Tibial nerve (tissue), 4 donors: ENCODE measurements around the gene ANKAR. TPM values are rescaled to one million over a fixed set of nuclear protein-coding genes. Genes with fewer than 3 reads are reported as not detected.
"Not testable (repeated sequence)": the region's sequence is repeated elsewhere in the genome, so short reads cannot be mapped to it uniquely, and the experiment has no call there.

Experiments
- DNase-seq, 2 donors: peaks; one replicate each; pipeline ENCODE4 v3.0.0-alpha.2; 2019; ENCODE audit warnings: low spot score in 2 of 2
- H3K27ac ChIP-seq, 4 donors: fragments of 200-600 bp; sonication (generic) in 3 of 4; one replicate each; pipeline ENCODE4 v1.5.1; 2017 to 2019; ENCODE audit warnings: mild to moderate bottlenecking in 1 of 4
- H3K27me3 ChIP-seq, 2 donors: fragments of 200-600 bp; sonication (generic) in 1 of 2; one replicate each; pipeline versions ENCODE4 v1.5.1 to v1.6.0; 2017 to 2019
- H3K36me3 ChIP-seq, 3 donors: fragments of 200-600 bp; sonication (generic); one replicate each; pipeline ENCODE4 v1.5.1; 2018 to 2019
- H3K4me1 ChIP-seq, 4 donors: fragments of 200-600 bp; sonication (generic) in 3 of 4; one replicate each; pipeline ENCODE4 v1.5.1; 2017 to 2019
- H3K4me3 ChIP-seq, 4 donors: fragments of 200-600 bp; sonication (generic) in 3 of 4; one replicate each; pipeline ENCODE4 v1.5.1; 2017 to 2019; ENCODE audit warnings: mild to moderate bottlenecking in 1 of 4, moderate library complexity in 1 of 4
- H3K9me3 ChIP-seq, 4 donors: fragments of 200-600 bp; sonication (generic) in 3 of 4; one replicate each; pipeline ENCODE4 v1.5.1; 2017 to 2019
- EP300 ChIP-seq, 2 donors: sonication (generic); formaldehyde crosslinking; IDR thresholded peaks; one replicate each; pipeline ENCODE4 v1.6.1; 2017; ENCODE audit warnings: antibody characterized with exemption in 2 of 2, mild to moderate bottlenecking in 1 of 2
- POLR2A ChIP-seq, 2 donors: fragments of 450-650 bp; IDR thresholded peaks; one replicate each; pipeline ENCODE4 v1.6.1; 2017; ENCODE audit warnings: antibody characterized with exemption in 2 of 2, mild to moderate bottlenecking in 2 of 2, moderate library complexity in 2 of 2
- WGBS, 2 donors: methylation state at CpG; one replicate each; pipeline ENCODE4 v1.1.5; 2018; 5-methylcytosine and 5-hydroxymethylcytosine counted together
- total RNA-seq, 4 donors: library from RNA; depleted of rRNA; stranded (reverse); fragments of >200 nt; gene quantifications; one replicate each; pipeline ENCODE4 v1.1.0, GENCODE V29; 2016
- TF ChIP-seq, protein P1 (sequence below), 5 experiments: fragments of 200-600 bp in 3 of 5; fragments of 450-650 bp in 2 of 5; sonication (generic) in 3 of 5; IDR thresholded peaks; one replicate each; pipeline ENCODE4 v1.5.1; 2016 to 2019; ENCODE audit warnings: antibody characterized with exemption in 5 of 5, mild to moderate bottlenecking in 3 of 5, moderate library complexity in 2 of 5

The ANKAR gene
- total RNA-seq, 4 donors from 2014 or later, result 14.9 to 38.8 (median 27.8) TPM

DNA sequence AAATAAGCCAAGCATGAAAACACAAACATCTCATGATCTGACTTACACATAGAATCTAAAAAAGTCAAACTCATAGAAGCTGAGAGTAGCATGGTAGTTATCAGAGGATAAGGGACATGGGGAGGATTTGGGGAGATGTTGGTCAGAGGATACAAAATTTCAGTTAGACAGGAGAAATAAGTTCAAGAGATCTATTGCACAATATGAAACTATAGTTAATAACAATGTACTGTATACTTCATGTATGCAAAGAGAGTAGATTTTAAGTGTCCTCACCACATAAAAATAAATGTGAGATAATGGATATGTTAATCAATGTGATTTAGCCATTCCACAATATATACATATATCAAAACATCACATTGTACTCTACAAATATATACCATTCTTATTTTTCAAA is 23.2 kb upstream of the ANKAR start:
- no peak for DNase-seq
- Histone ChIP-seq H3K27ac (no peak overlapping the region), H3K4me3 (no peak overlapping the region), H3K27me3 (no peaks in the 10 kb centered on the region), H3K9me3 (no peaks in the 10 kb centered on the region), H3K4me1 (no peaks in the 10 kb centered on the region), H3K36me3 (no peaks in the 10 kb centered on the region)
- TF ChIP-seq POLR2A (IDR thresholded peaks at IDR 0.05) (no peak), EP300 (IDR thresholded peaks at IDR 0.05) (no peak)
- TF ChIP-seq, protein P1, sequence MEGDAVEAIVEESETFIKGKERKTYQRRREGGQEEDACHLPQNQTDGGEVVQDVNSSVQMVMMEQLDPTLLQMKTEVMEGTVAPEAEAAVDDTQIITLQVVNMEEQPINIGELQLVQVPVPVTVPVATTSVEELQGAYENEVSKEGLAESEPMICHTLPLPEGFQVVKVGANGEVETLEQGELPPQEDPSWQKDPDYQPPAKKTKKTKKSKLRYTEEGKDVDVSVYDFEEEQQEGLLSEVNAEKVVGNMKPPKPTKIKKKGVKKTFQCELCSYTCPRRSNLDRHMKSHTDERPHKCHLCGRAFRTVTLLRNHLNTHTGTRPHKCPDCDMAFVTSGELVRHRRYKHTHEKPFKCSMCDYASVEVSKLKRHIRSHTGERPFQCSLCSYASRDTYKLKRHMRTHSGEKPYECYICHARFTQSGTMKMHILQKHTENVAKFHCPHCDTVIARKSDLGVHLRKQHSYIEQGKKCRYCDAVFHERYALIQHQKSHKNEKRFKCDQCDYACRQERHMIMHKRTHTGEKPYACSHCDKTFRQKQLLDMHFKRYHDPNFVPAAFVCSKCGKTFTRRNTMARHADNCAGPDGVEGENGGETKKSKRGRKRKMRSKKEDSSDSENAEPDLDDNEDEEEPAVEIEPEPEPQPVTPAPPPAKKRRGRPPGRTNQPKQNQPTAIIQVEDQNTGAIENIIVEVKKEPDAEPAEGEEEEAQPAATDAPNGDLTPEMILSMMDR (IDR thresholded peaks at IDR 0.05), result no peak

- not testable (repeated sequence) for H3K4me1 ChIP-seq, H3K27ac ChIP-seq, H3K27me3 ChIP-seq, DNase-seq, H3K4me3 ChIP-seq, H3K9me3 ChIP-seq, H3K36me3 ChIP-seq
- 96 to 99% methylated on average over 9 to 23 of the region's 29 CpGs for WGBS, 2 donors
Measured at GRCh38 chr2:189653464-189653863, 21.0 kb upstream of the ANKAR start.

- DNase-seq, result no peak
- no peak for TF ChIP-seq POLR2A (IDR thresholded peaks at IDR 0.05)
- no peak for TF ChIP-seq EP300 (IDR thresholded peaks at IDR 0.05)
- TF ChIP-seq, protein P1 (IDR thresholded peaks at IDR 0.05), result no peak
- Histone ChIP-seq H3K27ac (no peak overlapping the region), H3K4me3 (no peak overlapping the region), H3K27me3 (no peaks in the 10 kb centered on the region), H3K36me3 (no peaks in the 10 kb centered on the region), H3K4me1 (peaks cover 0 to 3% (median 0%) of the 10 kb centered on the region in 4 donors), H3K9me3 (no peaks in the 10 kb centered on the region)
- WGBS, 2 donors, result 45 to 52% methylated on average over 3 of the region's 3 CpGs
Measured at GRCh38 chr2:189654641-189655040, 19.8 kb upstream of the ANKAR start.

- Histone ChIP-seq H3K36me3 (no peaks in the 10 kb centered on the region), H3K27me3 (no peaks in the 10 kb centered on the region), H3K27ac (peak overlapping the region in 1 of 4 donors; percentile 21), H3K9me3 (no peaks in the 10 kb centered on the region), H3K4me3 (no peak overlapping the region), H3K4me1 (peaks cover 0 to 13% (median 7%) of the 10 kb centered on the region in 4 donors)
- DNase-seq, result no peak
- WGBS, 2 donors, result 61 to 69% methylated on average over 5 of the region's 5 CpGs
- TF ChIP-seq EP300 (IDR thresholded peaks at IDR 0.05) (no peak), POLR2A (IDR thresholded peaks at IDR 0.05) (no peak)
- TF ChIP-seq, protein P1 (IDR thresholded peaks at IDR 0.05), result no peak
Measured at GRCh38 chr2:189657867-189658266, 16.6 kb upstream of the ANKAR start.

GRCh38 chr2:189658306-189659212 is 15.9 kb upstream of the ANKAR start:
- TF ChIP-seq, protein P1 (IDR thresholded peaks at IDR 0.05), result no peak
- TF ChIP-seq POLR2A (IDR thresholded peaks at IDR 0.05) (no peak), EP300 (IDR thresholded peaks at IDR 0.05) (no peak)
- WGBS, 2 donors, result 66 to 73% methylated on average over 7 of the region's 7 CpGs
- Histone ChIP-seq H3K27me3 (no peaks in the 10 kb centered on the region), H3K36me3 (no peaks in the 10 kb centered on the region), H3K9me3 (no peaks in the 10 kb centered on the region), H3K4me1 (peaks cover 0 to 20% (median 11%) of the 10 kb centered on the region in 4 donors), H3K27ac (peak overlapping the region in 1 of 4 donors; percentile 21), H3K4me3 (no peak overlapping the region)
- no peak for DNase-seq
